ENCODE results near the gene TEX10.

Gene TEX10

DNA sequence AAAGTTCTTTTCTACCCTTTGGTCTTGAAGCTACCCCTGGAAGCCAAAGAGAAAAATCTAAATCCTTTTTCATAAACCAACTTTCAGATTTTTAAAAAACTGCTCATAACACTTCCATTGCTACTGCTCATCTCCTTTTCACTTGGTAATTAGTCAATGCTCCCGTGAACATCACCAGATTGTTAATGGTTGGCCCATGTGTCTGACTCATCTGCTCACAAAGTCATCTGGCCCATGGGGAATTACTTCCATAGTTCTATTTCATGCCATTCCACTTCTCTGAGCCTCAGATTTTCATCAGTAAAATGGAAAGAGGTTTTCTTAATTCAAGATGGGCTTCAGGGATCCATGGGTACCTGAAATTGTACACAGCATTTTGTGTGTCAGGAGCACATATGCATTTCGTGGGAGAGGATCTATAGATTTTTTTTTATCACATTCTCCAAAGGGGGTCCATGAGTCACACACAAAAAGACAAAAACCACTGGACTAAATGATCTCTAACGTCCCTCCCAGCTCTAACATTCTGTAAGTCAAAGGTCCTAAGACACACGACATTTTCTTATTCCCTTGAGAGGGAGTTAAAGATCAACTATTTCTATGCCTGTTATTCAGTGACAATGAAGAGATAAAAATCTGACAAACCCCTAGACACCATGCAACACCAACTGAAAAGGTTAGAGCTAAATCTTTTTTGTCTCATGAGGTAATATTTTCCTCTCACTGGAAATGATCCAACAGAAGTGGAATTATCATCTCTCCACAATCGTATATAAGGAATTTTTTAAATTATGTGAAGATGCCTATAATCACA lies 75.4 kb downstream of the TEX10 start:
- Histone ChIP-seq H3K27me3 (ENCODE audit: control insufficient read depth, insufficient read depth, low read length) (no peaks in the 10 kb centered on the region), H3K9me3 (ENCODE audit: control insufficient read depth, low read length) (no peaks in the 10 kb centered on the region), H3K9ac (ENCODE audit: low read length) (no peak overlapping the region), H3K4me1 (ENCODE audit: control insufficient read depth, insufficient read depth, low read length) (no peaks in the 10 kb centered on the region), H3K4me3 (ENCODE audit: low read length) (no peak overlapping the region), H3K36me3 (ENCODE audit: control insufficient read depth, insufficient read depth, low read length) (no peaks in the 10 kb centered on the region)

DNA sequence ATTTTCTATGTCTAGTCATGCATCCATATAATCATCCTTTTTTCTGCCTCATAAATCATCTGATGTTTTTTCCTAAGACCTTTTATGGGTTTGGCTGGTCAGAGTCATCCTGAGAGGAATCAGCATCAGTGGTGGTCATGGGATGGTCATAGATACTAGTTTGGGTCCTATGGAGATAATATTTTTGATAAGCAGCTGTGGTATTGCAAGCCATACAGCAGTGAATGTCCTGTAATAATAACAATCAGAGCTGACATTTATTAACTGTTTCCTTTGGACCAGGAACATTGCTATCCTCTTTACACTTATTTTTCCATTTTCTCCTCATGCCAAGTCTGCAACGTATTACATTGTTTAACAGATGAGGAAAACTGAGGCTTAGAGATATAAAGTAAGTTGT lies 83.1 kb downstream of the TEX10 start:
- Histone ChIP-seq H3K9ac (ENCODE audit: low read length) (no peak overlapping the region), H3K4me3 (ENCODE audit: low read length) (no peak overlapping the region), H3K9me3 (ENCODE audit: control insufficient read depth, low read length) (no peaks in the 10 kb centered on the region), H3K27me3 (ENCODE audit: control insufficient read depth, insufficient read depth, low read length) (no peaks in the 10 kb centered on the region), H3K4me1 (ENCODE audit: control insufficient read depth, insufficient read depth, low read length) (no peaks in the 10 kb centered on the region), H3K36me3 (ENCODE audit: control insufficient read depth, insufficient read depth, low read length) (no peaks in the 10 kb centered on the region)

DNA sequence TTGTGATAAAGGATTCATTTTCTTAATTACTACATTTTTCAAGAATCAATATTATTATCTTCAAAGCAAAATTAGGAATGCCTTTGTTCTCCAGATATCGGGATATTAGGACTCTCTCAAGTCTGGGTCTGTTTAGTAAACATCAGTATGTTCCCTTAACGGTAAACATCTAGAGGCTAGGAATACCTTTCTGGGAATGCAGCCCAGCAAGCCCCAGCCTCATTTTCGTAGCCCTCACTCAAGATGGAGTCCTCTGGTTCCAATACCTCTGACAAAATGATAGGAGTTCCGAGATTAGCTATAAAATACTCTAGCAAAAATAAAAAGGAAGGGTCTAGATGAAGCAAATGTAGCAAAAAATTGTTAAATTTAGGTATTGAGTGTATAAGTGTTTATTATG lies 84.5 kb downstream of the TEX10 start:
- H3K27me3 ChIP-seq (ENCODE audit: control insufficient read depth, insufficient read depth, low read length) = no peaks in the 10 kb centered on the region
- H3K36me3 ChIP-seq (ENCODE audit: control insufficient read depth, insufficient read depth, low read length) = no peaks in the 10 kb centered on the region
- no peaks in the 10 kb centered on the region for H3K4me1 ChIP-seq (ENCODE audit: control insufficient read depth, insufficient read depth, low read length)
- H3K9ac ChIP-seq (ENCODE audit: low read length) = no peak overlapping the region
- H3K4me3 ChIP-seq (ENCODE audit: low read length) = no peak overlapping the region
- H3K9me3 ChIP-seq (ENCODE audit: control insufficient read depth, low read length) = no peaks in the 10 kb centered on the region

DNA sequence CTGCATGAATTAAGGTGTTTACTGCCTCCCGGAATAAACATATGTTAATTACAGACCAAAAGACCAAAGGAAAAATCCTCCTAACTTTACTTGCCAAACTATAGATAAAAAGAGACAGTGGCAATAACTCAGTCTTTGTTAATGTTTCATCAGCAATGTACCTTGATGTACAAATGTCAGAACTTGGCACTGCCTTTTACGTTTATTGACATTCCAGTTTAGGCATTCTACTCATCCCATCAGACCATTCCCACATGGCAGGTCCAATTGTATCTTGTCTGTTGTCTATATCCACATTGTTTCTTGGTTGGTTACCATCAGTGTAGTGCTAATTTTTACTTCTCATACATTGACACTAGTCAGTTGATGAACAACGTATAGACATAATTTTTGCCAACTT lies 85.5 kb downstream of the TEX10 start:
- no peaks in the 10 kb centered on the region for H3K9me3 ChIP-seq (ENCODE audit: control insufficient read depth, low read length)
- H3K9ac ChIP-seq (ENCODE audit: low read length) = no peak overlapping the region
- H3K4me1 ChIP-seq (ENCODE audit: control insufficient read depth, insufficient read depth, low read length) = no peaks in the 10 kb centered on the region
- H3K4me3 ChIP-seq (ENCODE audit: low read length) = no peak overlapping the region
- no peaks in the 10 kb centered on the region for H3K36me3 ChIP-seq (ENCODE audit: control insufficient read depth, insufficient read depth, low read length)
- H3K27me3 ChIP-seq (ENCODE audit: control insufficient read depth, insufficient read depth, low read length) = no peaks in the 10 kb centered on the region

All from mucosa of stomach (tissue), 1 donor.